Measurements from ENCODE around the gene SNX8.
"Not testable (repeated sequence)": the region's sequence is repeated elsewhere in the genome, so short reads cannot be mapped to it uniquely, and the experiment has no call there.

Gene SNX8

DNA sequence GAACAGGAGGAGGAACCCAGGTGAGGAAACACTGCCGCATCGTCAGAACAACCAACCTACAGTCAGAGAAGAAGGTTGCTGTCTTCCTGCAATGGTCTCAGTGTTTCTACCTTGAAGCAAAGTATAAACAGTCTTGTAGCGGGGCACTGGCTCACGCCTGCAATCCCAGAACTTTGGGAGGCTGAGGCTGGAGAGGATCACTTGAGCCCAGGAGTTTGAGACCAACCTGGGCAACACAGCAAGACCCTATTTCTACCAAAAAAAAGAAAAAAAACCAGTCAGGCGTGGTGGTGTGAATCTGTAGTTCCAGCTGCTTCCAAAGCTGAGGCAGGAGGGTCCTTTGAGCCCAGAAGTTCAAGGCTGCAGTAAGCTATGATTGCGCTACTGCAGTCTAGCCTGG lies 23.4 kb downstream of the SNX8 start:
- DNase-seq (ENCODE audit: low read depth in 2 of 2, low spot score in 1 of 2): no peak

DNA sequence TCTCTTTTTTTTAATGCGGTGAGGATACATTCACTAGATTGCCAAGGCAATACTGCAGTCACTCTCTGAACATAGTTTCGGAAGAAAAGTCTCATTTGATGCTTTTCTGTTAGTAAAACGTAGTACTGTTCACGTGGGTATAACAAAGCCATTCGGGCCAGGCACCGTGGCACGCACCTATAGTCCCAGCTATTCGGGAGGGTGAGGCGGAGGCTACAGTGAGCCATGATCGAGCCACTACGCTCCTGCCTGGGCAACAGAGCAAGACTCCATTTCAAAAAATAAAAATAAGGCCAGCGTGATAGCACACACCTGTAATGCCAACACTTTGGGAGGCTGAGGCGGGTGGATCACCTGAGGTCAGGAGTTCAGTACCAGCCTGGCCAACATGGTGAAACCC lies 24.6 kb downstream of the SNX8 start:
- DNase-seq (ENCODE audit: low read depth in 2 of 2, low spot score in 1 of 2): no peak

DNA sequence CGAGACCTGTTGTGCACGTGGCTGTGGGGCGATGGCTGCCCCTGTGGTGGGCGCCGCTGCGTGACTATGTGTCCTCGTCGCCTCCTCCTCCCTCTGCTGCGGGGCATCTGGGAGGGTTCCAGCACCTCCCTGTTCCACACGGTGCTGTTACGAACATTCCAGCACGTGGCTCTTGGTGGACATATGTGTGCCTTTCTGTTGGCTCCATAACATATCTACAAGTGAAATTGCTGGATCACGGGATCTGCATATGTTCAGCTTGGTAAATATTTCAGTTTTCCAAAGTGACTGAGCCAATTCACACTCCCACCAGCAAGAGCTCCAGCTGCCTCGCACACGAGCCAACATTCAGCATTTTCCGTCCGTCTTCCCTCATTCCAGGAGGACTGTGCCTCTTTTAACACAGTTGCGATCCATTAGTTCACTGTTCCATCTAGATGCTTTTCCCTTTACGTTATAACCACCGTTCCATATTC lies 25.1 kb downstream of the SNX8 start:
- no peak for DNase-seq (ENCODE audit: low read depth in 2 of 2, low spot score in 1 of 2)

DNA sequence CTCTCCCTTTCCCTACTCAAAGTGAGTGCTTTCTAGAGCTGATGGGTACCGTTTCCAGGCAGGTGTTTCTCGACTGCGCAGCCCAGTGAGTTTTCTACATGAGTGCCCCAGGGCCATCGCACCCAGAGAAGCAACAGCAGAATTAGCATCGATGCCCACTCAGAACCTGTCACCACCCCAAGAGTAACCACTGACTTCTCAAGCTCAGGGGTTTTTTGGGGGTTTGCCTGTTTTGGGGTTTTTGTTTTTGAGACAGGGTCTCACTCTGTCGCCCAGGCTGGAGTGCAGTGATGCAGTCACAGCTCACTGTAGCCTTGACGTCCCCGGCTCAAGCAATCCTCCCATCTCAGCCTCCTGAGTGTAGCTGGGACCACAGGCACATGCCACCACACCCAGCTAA lies 25.7 kb downstream of the SNX8 start:
- DNase-seq (ENCODE audit: low read depth in 2 of 2, low spot score in 1 of 2): no peak

DNA sequence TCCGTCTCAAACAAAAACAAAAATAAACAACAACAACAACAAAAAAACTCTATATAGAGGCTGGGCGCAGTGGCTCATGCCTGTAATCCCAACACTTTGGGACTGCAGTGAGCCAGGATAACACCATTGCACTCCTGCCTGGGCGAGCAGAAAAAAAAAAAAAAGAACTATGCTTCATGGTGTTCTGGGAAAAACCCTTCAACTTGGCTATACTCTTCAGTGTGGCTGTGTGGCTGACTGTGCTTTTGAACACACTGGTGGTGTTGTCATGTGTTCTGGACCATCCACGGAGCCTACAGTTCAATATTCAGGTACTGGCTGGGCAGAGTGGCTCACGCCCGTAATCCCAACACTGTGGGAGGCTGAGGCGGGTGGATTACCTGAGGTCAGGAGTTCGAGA lies 26.5 kb downstream of the SNX8 start:
- no peak for DNase-seq (ENCODE audit: low read depth in 2 of 2, low spot score in 1 of 2)

DNA sequence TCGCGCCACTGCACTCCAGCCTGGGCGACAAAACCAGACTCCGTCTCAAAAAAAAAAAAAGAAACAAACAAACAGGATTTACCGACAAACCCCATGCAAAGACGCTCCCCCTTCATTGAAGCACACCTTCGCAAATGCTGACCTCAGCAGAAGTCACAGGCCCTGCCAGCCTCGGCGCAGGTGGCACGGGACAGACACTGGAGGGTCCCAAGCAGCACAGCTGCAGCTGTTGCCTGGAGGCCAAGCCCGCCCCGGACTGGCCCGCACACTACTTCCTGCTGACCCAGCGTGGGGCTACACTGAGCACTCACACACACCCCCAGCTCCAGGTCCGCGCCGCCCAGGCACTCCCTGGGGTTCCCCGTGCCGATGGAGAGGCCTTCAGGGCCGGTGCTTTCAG lies 31.2 kb downstream of the SNX8 start:
- no peak for DNase-seq (ENCODE audit: low read depth in 2 of 2, low spot score in 1 of 2)

DNA sequence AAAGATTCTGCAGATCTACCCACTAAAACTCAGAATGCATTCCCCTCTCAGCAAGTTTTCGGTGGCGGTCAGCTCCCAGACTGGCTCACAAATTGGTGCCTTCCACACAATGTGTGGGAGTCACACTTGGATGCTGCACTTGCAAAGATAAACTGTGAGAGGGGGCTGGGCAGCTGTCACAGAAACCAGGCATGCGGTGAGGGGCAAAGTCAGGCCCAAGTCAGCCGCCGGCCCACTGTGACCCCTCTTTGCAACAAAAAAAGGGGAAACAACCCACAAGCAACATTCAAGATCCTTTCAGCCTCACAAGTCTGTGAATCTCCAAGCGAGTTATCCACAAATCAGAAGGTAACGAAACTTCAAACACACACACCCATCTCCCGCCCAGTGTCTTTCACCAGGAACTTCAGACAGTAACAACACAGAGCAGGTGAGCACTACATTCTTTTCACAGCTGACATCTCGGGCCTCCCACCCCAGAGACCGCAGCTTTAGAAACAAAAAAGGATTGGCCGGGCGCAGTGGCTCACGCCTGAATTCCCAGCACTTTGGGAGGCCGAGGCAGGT lies 32.0 kb downstream of the SNX8 start:
- no peak for DNase-seq (ENCODE audit: low read depth in 2 of 2, low spot score in 1 of 2)

DNA sequence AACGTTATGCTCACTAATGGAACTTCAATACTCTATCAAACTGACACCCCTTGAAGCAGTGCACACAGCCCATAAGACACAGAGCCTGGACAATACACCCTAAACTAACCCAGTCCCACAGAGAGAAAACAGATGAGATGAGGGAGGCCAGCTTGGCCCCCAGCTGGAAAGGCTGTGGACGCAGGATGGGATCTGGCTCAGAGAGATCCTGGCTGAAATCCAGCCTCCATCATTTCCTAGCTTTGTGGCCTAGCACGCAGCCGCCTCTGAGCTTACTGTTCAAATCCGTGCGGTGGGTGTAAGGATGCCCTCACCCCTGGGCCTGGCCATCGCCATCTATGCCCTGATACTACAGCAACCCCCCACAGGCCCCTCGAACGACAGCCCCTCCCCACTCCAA lies 32.7 kb downstream of the SNX8 start:
- DNase-seq (ENCODE audit: low read depth in 2 of 2, low spot score in 1 of 2): no peak

DNA sequence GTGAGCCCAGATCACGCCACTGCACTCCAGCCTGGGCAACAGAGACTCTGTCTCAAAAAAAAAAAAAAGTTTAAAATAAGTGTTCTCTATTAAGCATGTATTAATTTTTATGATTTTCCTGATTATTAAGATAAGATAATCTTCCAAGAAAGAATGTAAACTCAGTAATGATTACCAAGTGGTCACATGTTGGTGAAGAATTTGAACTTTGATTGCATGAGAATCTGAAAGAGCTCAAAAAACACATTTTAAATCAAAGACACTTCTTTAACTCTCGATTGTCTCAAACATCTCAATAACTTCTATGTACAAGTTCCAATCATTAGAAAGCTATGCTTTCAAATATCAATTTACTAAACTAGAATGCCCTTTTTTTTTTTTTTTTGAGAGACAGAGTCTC lies 33.8 kb downstream of the SNX8 start:
- no peak for DNase-seq (ENCODE audit: low read depth in 2 of 2, low spot score in 1 of 2)

DNA sequence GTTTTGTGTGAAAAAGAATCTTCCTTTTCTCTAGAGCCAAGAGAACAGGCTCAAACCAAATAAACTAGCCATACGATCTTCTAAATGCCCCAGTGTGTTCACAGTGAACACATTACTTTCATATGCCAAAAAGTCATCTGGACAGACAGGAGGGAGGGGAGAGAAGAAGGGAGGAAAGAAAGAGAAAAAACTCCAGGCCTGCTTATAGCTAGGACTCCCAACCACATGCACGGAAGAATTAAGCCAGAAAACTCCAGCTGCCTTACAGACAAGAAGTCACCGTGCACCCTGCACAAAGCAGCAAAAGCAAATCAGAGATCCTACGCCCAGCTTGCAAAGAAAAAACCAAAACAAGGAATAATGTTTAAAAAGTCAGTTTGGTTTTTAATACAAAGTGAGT lies 34.3 kb downstream of the SNX8 start:
- DNase-seq (ENCODE audit: low read depth in 2 of 2, low spot score in 1 of 2): no peak

DNA sequence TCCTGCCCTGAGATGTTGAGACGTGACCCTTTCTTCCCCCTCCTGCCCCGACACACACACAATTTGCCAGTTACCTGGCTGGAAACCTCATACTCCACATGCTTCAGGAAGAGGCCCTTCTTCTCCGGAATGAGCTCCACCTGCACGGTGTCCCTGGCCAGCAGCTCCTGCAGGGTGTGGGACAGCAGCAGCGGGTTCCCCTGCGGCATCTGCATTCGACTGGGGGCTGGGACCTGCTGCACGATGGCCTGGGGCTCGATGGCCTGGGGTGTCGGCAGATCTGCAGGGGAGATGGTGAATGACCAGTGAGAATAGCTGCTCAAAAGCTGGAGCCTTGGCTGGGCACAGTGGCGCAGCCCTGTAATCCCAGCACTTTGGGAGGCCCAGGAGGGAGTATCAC lies 36.2 kb downstream of the SNX8 start:
- DNase-seq (ENCODE audit: low read depth in 2 of 2, low spot score in 1 of 2): no peak

DNA sequence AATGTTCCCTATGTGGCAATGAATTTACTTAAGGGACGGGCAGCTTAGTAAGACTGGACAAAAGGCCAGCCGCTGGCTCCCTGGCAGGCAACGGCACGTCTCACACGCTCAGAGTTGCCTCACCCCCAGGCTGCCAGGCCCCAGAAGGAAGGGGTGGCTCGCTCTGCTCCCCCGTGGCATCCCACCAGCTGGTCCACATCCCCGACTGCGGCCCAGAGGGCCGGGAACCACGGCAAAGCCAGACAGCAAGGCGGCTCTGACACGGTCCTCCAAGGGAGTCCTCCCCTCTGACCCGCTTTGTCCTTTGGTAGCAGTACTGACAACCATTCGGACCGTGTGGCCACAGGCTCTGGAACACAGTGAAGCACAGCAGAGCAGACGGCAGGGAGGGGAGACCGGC lies 38.1 kb downstream of the SNX8 start:
- no peak for DNase-seq (ENCODE audit: low read depth in 2 of 2, low spot score in 1 of 2)

DNA sequence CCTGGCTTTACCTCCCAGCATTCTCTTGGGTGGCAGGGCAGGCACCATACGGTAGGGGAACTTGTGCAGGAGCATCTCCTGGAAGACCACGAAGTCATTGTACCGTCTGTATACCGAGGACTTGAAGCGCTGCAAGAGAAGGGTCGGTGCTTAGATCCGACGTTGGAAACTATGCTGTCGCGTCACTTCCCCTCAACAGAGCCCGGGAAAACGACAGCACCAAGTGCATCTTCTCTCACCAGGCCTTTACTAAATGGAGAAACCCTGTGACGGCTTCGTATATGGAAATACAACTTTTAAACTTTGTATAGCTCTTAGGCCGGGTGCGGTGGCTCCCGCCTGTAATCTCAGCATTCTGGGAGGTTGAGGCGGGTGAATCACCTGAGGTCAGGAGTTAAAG lies 39.1 kb downstream of the SNX8 start:
- DNase-seq (ENCODE audit: low read depth in 2 of 2, low spot score in 1 of 2): no peak

DNA sequence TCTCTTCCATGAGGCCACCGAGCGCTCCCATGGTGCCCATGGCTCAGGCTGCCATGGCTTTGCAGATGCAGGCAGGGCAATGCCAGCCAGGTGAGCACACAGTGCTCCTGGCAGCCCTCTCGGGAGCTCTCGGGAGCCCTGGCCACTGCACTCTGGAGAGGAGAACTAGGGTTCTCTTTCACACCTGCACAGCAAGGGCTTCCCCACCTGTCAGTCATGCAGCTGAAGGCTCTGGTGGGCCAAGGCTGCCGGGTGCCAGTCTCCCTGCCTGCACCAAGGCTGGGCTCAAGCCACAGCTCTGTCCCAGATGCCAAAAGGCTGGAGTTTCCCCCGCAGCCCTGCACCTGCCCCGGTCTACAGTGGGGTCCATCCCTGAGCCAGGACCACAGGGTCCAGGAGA lies 39.6 kb downstream of the SNX8 start:
- no peak for DNase-seq (ENCODE audit: low read depth in 2 of 2, low spot score in 1 of 2)

DNA sequence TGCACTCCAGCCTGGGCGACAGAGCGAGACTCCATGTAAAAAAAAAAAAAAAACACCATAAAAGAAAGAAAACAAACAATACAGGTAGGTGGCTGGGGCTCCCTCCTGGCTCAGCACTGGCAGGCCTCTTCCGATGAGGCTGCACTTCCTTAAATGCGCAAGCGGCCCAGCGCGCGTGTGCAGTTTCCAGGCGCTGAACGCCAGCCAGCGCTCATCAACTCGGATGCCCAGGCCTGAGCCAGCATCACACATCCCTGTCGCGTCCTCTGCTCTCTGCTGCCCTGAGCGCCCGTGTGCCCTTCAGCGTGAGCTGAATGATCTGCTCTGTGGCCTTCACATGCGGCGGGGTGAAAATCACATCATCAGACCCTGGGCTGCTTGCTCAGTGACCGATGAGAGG lies 40.4 kb downstream of the SNX8 start:
- no peak for DNase-seq (ENCODE audit: low read depth in 2 of 2, low spot score in 1 of 2)

DNA sequence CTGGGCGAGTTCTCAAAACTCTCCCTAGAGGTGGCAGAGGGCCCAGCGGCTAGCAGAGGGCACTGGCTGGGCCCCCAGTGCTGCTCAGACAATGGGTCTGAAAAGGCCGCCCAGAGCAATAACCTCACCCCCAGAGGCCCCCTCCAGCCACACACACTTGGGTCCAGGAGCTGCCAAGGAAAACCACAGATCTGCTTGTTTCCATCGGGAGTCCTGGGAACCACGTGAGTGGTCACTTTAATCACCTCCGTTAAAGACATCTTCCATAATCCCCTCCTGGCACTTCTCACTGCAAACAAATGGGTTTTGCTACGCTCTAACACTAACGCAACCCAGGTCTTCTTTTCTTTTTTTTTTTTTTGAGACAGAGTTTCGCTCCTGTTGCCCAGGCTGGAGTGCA lies 42.2 kb downstream of the SNX8 start:
- no peak for DNase-seq (ENCODE audit: low read depth in 2 of 2, low spot score in 1 of 2)

DNA sequence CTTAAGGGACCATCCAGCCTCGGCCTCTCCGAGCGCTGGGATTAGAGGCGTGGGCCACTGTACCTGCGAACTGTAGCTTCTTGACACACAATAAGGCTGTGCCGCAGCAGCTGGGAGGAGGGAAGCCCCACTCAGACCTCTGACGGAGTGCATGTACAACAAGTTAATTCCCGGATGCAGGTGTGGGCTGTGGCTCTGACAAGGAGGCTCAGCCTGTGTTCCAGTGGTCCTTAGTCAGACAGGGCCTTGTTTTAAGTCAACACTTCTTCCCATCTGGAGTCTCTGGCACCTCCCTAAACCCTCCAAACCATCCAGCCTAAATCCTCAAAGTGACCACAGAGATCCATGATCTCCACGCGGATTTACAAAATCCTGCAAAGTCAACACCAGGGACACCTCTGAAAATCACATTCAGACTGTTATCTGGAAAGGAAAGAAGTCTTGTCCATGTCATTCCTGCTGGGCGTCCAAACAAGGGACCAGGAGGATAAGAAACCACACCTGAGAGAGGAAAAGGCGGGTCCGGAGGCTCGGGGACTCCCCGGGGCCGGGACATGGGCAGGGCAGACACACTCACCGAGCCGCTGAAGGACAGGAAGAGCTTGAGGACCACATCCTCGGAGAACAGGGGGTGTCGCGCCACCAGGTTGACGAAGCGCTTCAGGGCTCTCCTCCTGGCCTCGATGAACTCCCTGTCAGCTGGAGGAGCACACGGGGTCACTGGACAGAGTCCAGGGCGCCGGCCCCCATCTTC lies 42.8 kb downstream of the SNX8 start:
- no peak for DNase-seq (ENCODE audit: low read depth in 2 of 2, low spot score in 1 of 2)

DNA sequence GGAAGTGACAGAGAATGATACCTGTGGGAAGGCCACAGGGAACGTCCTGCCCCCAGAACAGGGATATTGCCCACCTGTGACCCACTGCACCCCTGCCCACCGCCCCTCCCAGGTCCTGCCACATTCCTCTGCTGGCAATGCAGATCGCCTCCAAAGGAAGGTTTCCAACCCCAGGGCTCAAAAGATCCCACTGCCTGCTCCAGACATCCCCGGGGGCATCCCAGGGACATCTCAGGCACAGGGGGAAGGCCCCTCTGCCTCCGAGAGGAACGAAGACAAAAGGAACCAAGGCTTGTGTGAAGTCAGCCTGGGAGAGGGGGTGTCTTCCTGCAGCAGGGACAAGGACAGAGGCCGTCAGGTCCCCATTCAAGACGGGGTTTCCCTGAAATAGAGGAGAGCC lies 43.7 kb downstream of the SNX8 start:
- no peak for DNase-seq (ENCODE audit: low read depth in 2 of 2, low spot score in 1 of 2)

DNA sequence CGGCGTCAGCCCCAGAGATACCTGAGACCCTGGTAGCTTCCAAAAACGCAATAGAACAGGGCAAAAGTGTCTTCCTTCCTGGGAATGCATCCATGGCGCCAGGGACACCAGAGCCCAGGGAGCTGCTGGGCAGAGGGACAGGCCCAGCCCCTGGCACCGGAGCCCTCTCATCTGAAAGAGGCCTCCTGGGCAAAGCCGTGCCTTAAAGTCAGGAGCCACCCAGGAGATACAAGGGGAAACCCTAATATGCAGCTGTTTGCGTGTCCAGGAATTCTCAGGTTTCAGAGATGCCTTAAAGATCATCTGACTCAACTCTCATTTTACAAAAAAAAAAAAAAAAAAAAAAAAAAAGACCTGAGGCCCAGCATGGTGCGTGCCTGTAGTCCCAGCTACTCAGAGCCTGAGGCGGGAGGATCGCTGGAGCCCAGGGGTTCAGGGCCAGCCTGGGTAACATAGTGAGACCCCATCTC lies 44.2 kb downstream of the SNX8 start:
- no peak for DNase-seq (ENCODE audit: low read depth in 2 of 2, low spot score in 1 of 2)

DNA sequence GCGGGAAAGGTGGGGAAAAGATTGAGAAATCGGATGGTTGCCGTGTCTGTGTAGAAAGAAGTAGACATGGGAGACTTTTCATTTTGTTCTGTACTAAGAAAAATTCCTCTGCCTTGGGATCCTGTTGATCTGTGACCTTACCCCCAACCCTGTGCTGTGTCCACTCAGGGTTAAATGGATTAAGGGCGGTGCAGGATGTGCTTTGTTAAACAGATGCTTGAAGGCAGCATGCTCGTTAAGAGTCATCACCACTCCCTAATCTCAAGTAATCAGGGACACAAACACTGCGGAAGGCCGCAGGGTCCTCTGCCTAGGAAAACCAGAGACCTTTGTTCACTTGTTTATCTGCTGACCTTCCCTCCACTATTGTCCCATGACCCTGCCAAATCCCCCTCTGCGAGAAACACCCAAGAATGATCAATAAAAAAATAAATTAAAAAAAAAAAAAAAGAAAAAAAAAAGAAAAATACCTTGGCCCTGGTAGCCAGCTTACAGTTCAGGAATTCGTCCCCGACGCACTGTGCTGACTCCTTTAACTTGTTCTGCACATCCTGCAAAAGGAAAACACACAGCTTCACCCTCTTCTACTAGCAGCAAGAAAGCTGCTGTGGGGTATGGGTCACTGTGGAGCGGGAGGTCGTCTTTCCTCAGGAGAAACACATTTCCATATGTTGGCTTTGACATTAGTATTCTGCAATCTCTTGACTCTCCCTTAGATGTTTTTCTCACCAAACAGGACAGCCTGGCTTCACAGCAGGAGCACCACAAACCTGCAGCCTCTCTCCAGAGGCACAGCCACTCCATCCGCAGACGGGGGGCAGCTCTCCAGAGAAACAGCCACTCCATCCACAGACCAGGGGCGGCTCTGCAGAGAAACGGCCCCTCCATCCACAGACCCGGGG lies 44.9 kb downstream of the SNX8 start:
- not testable (repeated sequence) for DNase-seq (ENCODE audit: low read depth in 2 of 2, low spot score in 1 of 2)

DNA sequence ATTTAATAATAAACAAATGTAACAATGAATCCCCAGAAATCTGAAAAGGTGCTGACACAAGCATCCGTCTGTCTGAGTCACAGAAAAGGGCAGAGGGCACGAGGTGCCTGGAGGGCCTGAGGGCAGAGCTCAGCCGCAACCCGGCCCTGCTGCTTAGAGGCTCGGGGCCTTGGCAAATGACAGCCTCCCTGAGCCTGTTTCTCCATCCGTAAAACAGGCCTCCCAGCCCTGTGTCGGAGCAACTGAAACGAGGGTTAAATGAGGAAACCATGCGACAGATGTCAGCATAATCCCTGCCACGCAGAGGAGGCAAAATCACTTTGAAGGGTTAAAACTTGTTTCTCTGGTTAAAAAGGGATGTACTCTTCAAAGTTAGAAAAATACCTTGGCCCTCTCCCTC lies 47.3 kb downstream of the SNX8 start:
- DNase-seq (ENCODE audit: low read depth in 2 of 2, low spot score in 1 of 2): no peak

DNA sequence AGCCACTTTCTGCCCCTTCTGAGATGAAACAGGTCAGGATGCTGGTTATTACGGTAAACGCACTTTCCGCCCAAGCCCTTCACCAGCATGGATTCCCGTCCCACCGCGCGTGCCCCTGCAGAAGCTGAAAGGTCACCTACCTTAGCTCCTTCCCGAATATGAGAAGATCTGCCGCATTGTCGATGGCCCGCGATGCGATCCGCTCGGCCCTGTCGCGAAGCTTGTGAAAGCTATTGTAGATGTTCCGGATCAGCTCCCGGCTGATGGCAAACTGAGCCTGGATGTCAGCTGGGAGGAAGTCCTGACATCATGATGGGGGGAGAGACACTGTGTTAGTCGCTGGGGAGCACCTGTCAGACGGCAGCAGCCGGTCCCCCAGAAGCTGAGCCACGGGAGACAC lies 50.1 kb downstream of the SNX8 start:
- DNase-seq (ENCODE audit: low read depth in 2 of 2, low spot score in 1 of 2): no peak

Data from stimulated activated CD8-positive, alpha-beta memory T cell treated with anti-CD3 and anti-CD28 coated beads, Interleukin-4, amount 100 ng/mL, for 4 hours (primary cell).